HepG2 (cell line): ENCODE results near the gene TPRN. TPM values are rescaled to one million over a fixed set of nuclear protein-coding genes. Genes with fewer than 3 reads are reported as not detected.

ENCODE experiments used
- ATAD3A ChIP-seq: sonication (generic); formaldehyde crosslinking; IDR thresholded peaks from 2 replicates; pipeline ENCODE4 v1.4.0; 2020; ENCODE audit warnings: missing genetic modification reagents
- BCL6 ChIP-seq: IDR thresholded peaks from 2 replicates; pipeline ENCODE4 v1.6.1; 2016; ENCODE audit warnings: missing genetic modification reagents, missing compliant biosample characterization
- HMG20B ChIP-seq: conservative IDR thresholded peaks from 2 replicates; pipeline ENCODE4 v1.6.1; 2016; ENCODE audit warnings: missing genetic modification reagents, missing compliant biosample characterization
- KAT8 ChIP-seq: IDR thresholded peaks from 2 replicates; pipeline ENCODE4 v1.6.1; 2016; ENCODE audit warnings: missing genetic modification reagents, missing compliant biosample characterization
- PRMT3 ChIP-seq: sonication (generic); formaldehyde crosslinking; IDR thresholded peaks from 2 replicates; pipeline ENCODE4 v1.8.1; 2022; ENCODE audit warnings: low read depth, mild to moderate bottlenecking, moderate library complexity, missing genetic modification reagents, borderline replicate concordance
- SALL1 ChIP-seq: sonication (generic); formaldehyde crosslinking; IDR thresholded peaks from 2 replicates; pipeline ENCODE4 v1.8.0; 2022; ENCODE audit warnings: mild to moderate bottlenecking, missing genetic modification reagents
- TARDBP ChIP-seq: sonication (generic); formaldehyde crosslinking; IDR thresholded peaks from 2 replicates; pipeline ENCODE4 v1.8.0; 2022; ENCODE audit warnings: mild to moderate bottlenecking, missing genetic modification reagents
- ZFP37 ChIP-seq: sonication (generic); formaldehyde crosslinking; IDR thresholded peaks from 2 replicates; pipeline ENCODE4 v1.4.0; 2020; ENCODE audit warnings: missing genetic modification reagents, borderline replicate concordance
- ZFP41 ChIP-seq: sonication (generic); formaldehyde crosslinking; IDR thresholded peaks from 2 replicates; pipeline ENCODE4 v1.4.0; 2020; ENCODE audit warnings: mild to moderate bottlenecking, missing genetic modification reagents, borderline replicate concordance
- ZNF101 ChIP-seq: sonication (generic); formaldehyde crosslinking; IDR thresholded peaks from 2 replicates; pipeline ENCODE4 v1.4.0; 2020; ENCODE audit warnings: mild to moderate bottlenecking, low read depth, missing genetic modification reagents, borderline replicate concordance
- ZNF180 ChIP-seq: sonication (generic); formaldehyde crosslinking; IDR thresholded peaks from 2 replicates; pipeline ENCODE4 v1.4.0; 2020; ENCODE audit warnings: low read depth, missing genetic modification reagents, borderline replicate concordance
- ZNF235 ChIP-seq: sonication (generic); formaldehyde crosslinking; IDR thresholded peaks from 2 replicates; pipeline ENCODE4 v1.8.1; 2023; ENCODE audit warnings: mild to moderate bottlenecking, missing genetic modification reagents, borderline replicate concordance
- ZNF354B ChIP-seq: sonication (generic); formaldehyde crosslinking; IDR thresholded peaks from 2 replicates; pipeline ENCODE4 v1.8.0; 2022; ENCODE audit warnings: mild to moderate bottlenecking, missing genetic modification reagents
- ZNF446 ChIP-seq: sonication (generic); formaldehyde crosslinking; IDR thresholded peaks from 2 replicates; pipeline ENCODE4 v1.5.0; 2020; ENCODE audit warnings: mild to moderate bottlenecking, missing genetic modification reagents
- ZNF451 ChIP-seq: sonication (generic); formaldehyde crosslinking; IDR thresholded peaks from 2 replicates; pipeline ENCODE4 v1.5.0; 2020; ENCODE audit warnings: mild to moderate bottlenecking, missing genetic modification reagents
- ZNF547 ChIP-seq: sonication (generic); formaldehyde crosslinking; IDR thresholded peaks from 2 replicates; pipeline ENCODE4 v1.5.1; 2020; ENCODE audit warnings: mild to moderate bottlenecking, missing genetic modification reagents
- ZNF607 ChIP-seq: sonication (generic); formaldehyde crosslinking; IDR thresholded peaks from 2 replicates; pipeline ENCODE4 v1.5.1; 2020; ENCODE audit warnings: missing genetic modification reagents, mild to moderate bottlenecking, borderline replicate concordance
- ZNF614 ChIP-seq: IDR thresholded peaks from 2 replicates; pipeline ENCODE4 v1.6.1; 2018; ENCODE audit warnings: missing biosample characterization, missing genetic modification reagents, inconsistent platforms, borderline replicate concordance
- ZNF619 ChIP-seq: sonication (generic); formaldehyde crosslinking; IDR thresholded peaks from 2 replicates; pipeline ENCODE4 v1.4.0; 2020; ENCODE audit warnings: mild to moderate bottlenecking, missing genetic modification reagents
- ZNF720 ChIP-seq: sonication (generic); formaldehyde crosslinking; IDR thresholded peaks from 2 replicates; pipeline ENCODE4 v1.4.0; 2020; ENCODE audit warnings: missing genetic modification reagents
- ZSCAN31 ChIP-seq: sonication (generic); formaldehyde crosslinking; IDR thresholded peaks from 2 replicates; pipeline ENCODE4 v1.5.0; 2020; ENCODE audit warnings: low read depth, mild to moderate bottlenecking, missing genetic modification reagents
- polyA plus RNA-seq, 8 experiments: library from polyadenylated mRNA; depleted of rRNA in 3 of 8; stranded (reverse) in 7 of 8; unstranded in 1 of 8; fragments of >200 nt; fragmentation: Illumina TruSeq in 4 of 8; extraction: Trizol in 4 of 8; gene quantifications; 2 replicates each; pipeline versions ENCODE4 v1.2.1 to v1.2.3, GENCODE V29; 2011 to 2016; ENCODE audit warnings: low read depth in 4 of 8, missing spikeins in 1 of 8, mixed read lengths in 1 of 8; ENCODE audit not compliant: insufficient read depth in 1 of 8
- total RNA-seq, 5 experiments: library from RNA; depleted of rRNA; stranded (reverse); fragments of >200 nt; fragmentation: Illumina TruSeq; extraction: Trizol; gene quantifications; 2 replicates each; pipeline ENCODE4 v1.2.3, GENCODE V29; 2016; ENCODE audit warnings: low read depth in 1 of 5
- TF ChIP-seq, protein P1 (sequence below): IDR thresholded peaks from 2 replicates; pipeline ENCODE4 v1.6.1; 2012; ENCODE audit warnings: low read length, improper control_type of control experiment
- TF ChIP-seq, protein P2 (sequence below): fragments of 450-650 bp; IDR thresholded peaks from 2 replicates; pipeline ENCODE4 v1.6.1; 2016
- TF ChIP-seq, protein P3 (sequence below): sonication (generic); formaldehyde crosslinking; IDR thresholded peaks from 2 replicates; pipeline ENCODE4 v1.5.0; 2020; ENCODE audit warnings: mild to moderate bottlenecking, missing genetic modification reagents, moderate library complexity

TPRN gene
- total and polyA plus RNA-seq, 2 of the 13 experiments (the other 11 are each of a cell fraction or from before 2014, with no cell fraction given) = 10.1 to 19.2 TPM

GRCh38 chr9:137223078-137223970 is 22.8 kb upstream of the TPRN start (continued):
- TF ChIP-seq TARDBP (CRISPR knock-in tag) (no peak), ZNF614 (CRISPR knock-in tag) (no peak), ZNF101 (CRISPR knock-in tag) (no peak), ATAD3A (CRISPR knock-in tag) (no peak), KAT8 (peak; percentile 60), ZNF619 (no peak; the same call in 1 of the 2 replicates), ZNF354B (no peak), ZNF720 (CRISPR knock-in tag) (no peak), ZSCAN31 (peak; percentile 60; the same call in 1 of the 2 replicates), ZNF235 (CRISPR knock-in tag) (no peak), HMG20B (CRISPR knock-in tag) (no peak), ZNF607 (CRISPR knock-in tag) (0 out of 2 replicates have a peak, but pooled peaks have one; percentile 9), ZNF451 (CRISPR knock-in tag) (no peak), PRMT3 (CRISPR knock-in tag) (no peak), ZNF180 (CRISPR knock-in tag) (no peak), ZNF446 (peak; percentile 44; the same call in 1 of the 2 replicates), ZFP37 (no peak), BCL6 (CRISPR knock-in tag) (no peak), ZFP41 (CRISPR knock-in tag) (no peak), ZNF547 (CRISPR knock-in tag) (no peak), SALL1 (CRISPR knock-in tag) (peak; percentile 46)
- TF ChIP-seq, protein P1, sequence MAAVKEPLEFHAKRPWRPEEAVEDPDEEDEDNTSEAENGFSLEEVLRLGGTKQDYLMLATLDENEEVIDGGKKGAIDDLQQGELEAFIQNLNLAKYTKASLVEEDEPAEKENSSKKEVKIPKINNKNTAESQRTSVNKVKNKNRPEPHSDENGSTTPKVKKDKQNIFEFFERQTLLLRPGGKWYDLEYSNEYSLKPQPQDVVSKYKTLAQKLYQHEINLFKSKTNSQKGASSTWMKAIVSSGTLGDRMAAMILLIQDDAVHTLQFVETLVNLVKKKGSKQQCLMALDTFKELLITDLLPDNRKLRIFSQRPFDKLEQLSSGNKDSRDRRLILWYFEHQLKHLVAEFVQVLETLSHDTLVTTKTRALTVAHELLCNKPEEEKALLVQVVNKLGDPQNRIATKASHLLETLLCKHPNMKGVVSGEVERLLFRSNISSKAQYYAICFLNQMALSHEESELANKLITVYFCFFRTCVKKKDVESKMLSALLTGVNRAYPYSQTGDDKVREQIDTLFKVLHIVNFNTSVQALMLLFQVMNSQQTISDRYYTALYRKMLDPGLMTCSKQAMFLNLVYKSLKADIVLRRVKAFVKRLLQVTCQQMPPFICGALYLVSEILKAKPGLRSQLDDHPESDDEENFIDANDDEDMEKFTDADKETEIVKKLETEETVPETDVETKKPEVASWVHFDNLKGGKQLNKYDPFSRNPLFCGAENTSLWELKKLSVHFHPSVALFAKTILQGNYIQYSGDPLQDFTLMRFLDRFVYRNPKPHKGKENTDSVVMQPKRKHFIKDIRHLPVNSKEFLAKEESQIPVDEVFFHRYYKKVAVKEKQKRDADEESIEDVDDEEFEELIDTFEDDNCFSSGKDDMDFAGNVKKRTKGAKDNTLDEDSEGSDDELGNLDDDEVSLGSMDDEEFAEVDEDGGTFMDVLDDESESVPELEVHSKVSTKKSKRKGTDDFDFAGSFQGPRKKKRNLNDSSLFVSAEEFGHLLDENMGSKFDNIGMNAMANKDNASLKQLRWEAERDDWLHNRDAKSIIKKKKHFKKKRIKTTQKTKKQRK = no peak
- TF ChIP-seq, protein P2, sequence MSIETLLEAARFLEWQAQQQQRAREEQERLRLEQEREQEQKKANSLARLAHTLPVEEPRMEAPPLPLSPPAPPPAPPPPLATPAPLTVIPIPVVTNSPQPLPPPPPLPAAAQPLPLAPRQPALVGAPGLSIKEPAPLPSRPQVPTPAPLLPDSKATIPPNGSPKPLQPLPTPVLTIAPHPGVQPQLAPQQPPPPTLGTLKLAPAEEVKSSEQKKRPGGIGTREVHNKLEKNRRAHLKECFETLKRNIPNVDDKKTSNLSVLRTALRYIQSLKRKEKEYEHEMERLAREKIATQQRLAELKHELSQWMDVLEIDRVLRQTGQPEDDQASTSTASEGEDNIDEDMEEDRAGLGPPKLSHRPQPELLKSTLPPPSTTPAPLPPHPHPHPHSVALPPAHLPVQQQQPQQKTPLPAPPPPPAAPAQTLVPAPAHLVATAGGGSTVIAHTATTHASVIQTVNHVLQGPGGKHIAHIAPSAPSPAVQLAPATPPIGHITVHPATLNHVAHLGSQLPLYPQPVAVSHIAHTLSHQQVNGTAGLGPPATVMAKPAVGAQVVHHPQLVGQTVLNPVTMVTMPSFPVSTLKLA = peak; percentile 39; the same call in 1 of the 2 replicates
- TF ChIP-seq, protein P3, sequence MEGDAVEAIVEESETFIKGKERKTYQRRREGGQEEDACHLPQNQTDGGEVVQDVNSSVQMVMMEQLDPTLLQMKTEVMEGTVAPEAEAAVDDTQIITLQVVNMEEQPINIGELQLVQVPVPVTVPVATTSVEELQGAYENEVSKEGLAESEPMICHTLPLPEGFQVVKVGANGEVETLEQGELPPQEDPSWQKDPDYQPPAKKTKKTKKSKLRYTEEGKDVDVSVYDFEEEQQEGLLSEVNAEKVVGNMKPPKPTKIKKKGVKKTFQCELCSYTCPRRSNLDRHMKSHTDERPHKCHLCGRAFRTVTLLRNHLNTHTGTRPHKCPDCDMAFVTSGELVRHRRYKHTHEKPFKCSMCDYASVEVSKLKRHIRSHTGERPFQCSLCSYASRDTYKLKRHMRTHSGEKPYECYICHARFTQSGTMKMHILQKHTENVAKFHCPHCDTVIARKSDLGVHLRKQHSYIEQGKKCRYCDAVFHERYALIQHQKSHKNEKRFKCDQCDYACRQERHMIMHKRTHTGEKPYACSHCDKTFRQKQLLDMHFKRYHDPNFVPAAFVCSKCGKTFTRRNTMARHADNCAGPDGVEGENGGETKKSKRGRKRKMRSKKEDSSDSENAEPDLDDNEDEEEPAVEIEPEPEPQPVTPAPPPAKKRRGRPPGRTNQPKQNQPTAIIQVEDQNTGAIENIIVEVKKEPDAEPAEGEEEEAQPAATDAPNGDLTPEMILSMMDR = no peak
